Vagina (tissue), 2 donors: ENCODE results near the gene PRRT2.

Experiments
- CTCF ChIP-seq, 3 experiments: fragments of 450-650 bp in 2 of 3; fragments of 200-600 bp in 1 of 3; sonication (generic) in 1 of 3; IDR thresholded peaks; one replicate each; pipeline ENCODE4 v1.5.1; 2017 to 2019; ENCODE audit warnings: antibody characterized with exemption in 3 of 3, mild to moderate bottlenecking in 2 of 3, moderate library complexity in 2 of 3
- POLR2A ChIP-seq, 2 donors: fragments of 450-650 bp; IDR thresholded peaks; one replicate each; pipeline ENCODE4 v1.6.1; 2017; ENCODE audit warnings: antibody characterized with exemption in 2 of 2, mild to moderate bottlenecking in 2 of 2, moderate library complexity in 2 of 2
- POLR2AphosphoS5 ChIP-seq, 2 donors: sonication (generic); formaldehyde crosslinking; IDR thresholded peaks; one replicate each; pipeline ENCODE4 v1.9.0; 2017; ENCODE audit warnings: antibody characterized with exemption in 2 of 2, mild to moderate bottlenecking in 2 of 2, low read depth in 1 of 2; ENCODE audit not compliant: insufficient read depth in 1 of 2

- TF ChIP-seq CTCF (IDR thresholded peaks at IDR 0.05): no peak
- no peak for TF ChIP-seq POLR2A (IDR thresholded peaks at IDR 0.05)
- TF ChIP-seq POLR2AphosphoS5 (IDR thresholded peaks at IDR 0.05; ENCODE audit: insufficient read depth in 1 of 2, low read depth in 1 of 2): no peak
These were observed 1.9 kb downstream of the PRRT2 start for GRCh38 chr16:29813644-29814562.
